GM21528 (cell line): ENCODE results near the gene VAMP2.

Source experiments
- ATAC-seq: cut with Tn5 transposase; IDR thresholded peaks from one replicate; pipeline ENCODE4 v1.9.1; 2021; ENCODE audit warnings: mild to moderate bottlenecking, moderate library complexity; ENCODE audit not compliant: unreplicated experiment, low FRiP score

VAMP2 gene, protein sequence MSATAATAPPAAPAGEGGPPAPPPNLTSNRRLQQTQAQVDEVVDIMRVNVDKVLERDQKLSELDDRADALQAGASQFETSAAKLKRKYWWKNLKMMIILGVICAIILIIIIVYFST

DNA sequence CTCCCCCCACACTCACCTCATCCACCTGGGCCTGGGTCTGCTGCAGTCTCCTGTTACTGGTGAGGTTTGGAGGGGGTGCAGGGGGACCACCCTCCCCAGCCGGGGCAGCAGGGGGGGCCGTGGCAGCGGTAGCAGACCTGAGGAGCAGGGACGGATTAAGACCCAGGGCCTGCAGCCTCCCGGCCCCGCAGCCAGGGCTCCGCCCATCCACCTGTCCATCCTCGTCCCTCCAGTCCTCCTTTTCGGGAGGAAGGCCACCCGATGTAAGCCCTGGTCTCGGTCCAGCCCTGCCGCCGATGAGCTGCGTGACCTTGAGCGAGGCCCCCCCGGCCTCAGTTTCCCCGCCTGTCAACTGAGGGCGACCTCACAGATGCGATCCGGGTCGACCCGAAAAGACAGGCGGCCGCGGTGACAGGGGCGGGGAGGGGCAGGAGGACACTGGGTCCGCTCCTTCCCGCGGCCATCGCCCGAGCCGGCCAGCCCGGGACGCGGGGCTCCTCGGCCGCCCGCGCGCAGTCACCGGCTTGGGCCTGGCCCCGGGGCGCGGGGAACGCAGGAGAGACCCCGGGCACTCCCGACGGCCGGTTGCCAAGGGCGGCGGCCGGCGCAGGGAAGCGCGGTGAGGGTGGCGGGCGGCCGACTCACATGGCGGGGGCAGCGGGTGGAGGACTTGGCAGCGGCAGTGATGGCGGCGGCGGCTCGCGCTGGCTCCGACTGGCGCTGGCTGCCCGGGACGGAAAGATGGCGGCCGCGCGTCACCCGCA, at the start of gene VAMP2:
TSS of gene VAMP2 (minus strand) at position 716 of the 764 bp plus-strand sequence. CDS start at position 647, 69 bp downstream.
- no peak for ATAC-seq

DNA sequence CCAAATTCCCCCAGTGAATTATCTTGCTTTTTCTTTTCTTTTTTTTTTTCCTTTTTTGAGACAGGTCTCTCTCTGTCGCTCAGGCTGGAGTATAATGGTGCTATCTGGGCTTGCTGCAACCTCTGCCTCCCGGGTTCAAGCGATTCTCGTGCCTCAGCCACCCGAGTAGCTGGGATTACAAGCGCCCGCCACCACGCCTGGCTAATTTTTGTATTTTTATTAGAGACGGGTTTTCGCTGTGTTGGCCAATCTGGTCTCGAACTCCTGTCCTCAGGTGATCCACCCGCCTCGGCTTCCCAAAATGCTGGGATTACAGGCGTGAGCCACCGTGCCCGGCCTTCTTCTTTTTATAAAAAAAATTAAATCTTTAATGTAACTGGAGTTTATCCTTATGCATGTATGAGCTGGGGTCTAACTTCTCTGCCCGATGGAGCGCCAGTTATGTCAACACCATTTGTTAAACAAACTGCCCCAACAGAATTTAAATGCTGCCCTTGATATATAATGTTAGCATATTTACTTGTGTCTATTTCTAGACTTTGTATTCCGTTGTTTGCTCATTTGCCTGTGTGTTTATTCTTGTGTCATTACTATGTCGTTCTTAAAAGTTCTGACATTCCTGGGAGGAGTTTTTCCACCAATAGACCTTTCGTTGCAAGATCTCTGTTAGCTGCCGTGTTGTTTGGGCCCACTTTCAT, 48.2 kb upstream of the VAMP2 start:
- no peak for ATAC-seq

DNA sequence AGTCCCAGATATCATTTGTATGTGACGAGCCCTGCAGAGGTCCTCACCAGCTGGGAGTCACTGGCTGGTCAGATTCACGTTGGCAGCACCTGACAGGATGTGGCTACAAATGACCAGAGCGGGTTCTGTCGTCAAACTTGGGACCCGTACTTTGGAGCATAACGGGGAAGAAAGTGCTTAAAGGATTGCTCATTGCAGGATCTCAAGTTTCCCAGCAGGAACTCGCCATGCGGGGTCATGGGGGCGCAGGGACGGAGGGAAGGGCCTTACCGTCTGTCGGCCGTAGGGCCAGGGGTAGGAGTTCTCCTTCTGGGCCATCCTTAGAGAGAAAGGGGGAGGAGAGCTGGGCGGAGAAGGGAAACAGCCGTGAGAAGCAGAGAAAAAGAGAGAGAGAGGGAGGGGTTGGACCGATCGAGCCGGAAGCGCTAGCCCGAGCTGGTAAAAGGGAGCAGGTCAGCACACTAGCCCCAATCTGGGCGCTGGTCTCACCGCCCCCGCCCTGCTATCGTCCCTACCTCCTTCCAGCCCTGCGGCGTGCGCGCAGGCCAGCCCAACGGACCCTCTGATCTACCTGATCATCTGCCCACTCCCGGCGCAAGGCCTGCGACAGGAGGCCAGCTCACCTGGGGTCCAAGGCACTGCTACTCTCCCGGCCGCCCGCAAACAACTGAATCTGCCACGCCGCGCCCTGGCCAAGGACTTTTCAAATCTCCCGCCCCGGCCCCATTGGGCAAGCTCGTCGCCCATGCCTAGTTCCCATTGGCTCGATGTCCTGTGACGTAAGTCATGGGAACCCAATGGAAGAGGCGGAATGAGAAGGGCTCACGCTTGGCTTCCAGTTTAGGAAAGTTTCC, 47.4 kb upstream of the VAMP2 start, which contains the start of gene AURKB:
TSS of gene AURKB (minus strand) at position 669 of the 854 bp plus-strand sequence. CDS start at position 318, 351 bp downstream.
- peak; percentile 74 for ATAC-seq

DNA sequence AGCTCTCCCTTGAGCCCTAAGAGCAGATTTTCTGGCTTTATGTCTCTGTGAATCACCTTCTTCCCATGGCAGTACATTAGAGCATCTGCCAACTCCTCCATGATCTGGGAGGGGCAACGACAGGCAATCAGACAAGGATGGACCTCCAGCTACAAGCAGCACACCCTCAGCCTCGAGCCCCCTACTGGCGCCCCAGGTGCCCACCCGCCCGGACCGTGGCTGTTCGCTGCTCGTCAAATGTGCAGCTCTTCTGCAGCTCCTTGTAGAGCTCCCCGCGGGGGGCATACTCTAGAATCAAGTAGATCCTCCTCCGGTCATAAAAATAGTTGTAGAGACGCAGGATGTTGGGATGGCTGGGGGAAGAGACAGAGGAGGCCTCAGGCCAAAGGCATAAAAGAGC, 43.8 kb upstream of the VAMP2 start:
- ATAC-seq, result no peak

DNA sequence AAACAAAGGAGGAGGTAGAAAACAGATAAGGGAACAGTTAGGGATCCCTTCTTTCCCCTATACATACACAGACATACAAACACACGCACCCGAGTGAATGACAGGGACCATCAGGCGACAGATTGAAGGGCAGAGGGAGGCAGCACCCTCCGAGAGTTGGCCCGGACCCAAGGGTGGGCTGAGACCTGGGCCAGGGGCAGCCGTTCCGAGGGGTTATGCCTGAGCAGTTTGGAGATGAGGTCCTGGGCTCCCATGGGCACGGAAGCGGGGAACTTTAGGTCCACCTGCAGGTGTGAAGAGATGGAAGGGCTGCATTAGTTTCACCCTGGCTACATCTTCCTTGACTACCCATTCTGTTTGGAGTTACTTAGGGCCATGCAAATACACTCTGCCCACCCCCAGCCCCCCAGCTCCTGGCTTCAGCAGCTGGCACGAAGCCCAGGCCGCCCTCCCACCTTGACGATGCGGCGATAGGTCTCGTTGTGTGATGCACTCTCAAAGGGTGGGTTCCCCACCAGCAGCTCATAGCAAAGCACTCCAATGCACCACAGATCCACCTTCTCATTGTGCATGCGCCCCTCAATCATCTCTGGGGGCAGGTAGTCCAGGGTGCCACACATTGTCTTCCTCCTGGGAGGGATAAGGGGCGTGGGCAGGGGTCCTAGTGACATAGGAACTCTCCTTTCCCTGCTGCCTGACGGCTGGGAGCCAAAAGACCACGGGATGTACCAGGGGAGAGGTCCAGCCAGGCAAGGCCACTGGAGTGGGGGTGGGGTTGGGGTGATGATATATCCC, 42.2 kb upstream of the VAMP2 start:
- ATAC-seq, result no peak

DNA sequence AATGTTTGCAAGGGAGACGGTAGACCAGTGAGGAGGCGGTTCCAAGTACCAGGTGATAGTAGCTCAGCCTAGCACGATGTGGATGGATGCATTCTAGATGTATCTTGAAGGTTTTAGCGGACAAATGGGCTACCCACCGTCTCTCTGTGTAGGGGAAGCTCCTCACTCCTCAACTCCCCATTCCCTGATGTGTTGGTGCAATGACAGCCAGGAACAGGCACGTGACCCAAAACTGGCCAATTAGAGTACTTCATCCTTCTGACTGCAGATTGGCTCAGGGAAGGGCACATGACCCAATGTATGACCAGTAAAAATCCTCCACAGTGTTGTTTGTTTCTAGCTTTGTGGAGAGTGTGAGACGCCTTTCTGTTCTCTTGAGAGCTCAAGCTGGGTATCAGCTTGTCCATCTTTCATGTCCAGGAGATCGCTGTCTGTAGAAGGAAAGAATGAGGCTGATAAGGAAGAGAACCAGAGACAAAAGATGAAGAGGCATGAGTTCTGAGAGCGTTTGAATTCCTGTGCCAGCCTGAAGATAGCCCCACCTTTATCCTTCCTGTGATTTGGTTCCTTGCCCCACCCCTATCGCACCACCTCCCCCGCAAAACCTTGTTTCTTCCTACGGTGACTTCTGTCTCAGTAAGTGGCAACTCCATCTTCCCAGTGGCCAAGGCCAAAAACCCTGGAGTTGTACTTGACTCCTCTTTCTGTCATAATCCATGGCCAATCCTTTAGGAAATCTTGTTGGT, 29.5 kb upstream of the VAMP2 start:
- no peak for ATAC-seq

DNA sequence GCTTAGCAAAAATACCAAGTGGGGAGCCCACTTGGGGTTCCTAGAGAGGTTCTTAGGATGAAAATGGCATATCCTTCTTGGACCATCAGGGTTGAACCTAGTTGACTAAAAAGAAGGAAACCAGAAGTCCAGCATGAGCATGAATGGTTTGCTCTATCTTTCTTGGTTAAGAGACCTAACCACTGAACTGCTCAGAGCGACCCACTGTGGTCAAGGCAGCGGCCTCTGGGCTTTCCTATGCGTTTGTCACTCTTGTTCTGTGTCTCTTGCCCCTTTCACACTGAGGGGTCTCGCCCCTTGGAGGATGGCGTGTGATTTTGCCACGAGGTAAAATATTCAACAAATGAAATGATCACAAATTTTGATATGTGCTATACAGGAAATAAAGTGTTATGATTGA, 27.8 kb upstream of the VAMP2 start:
- no peak for ATAC-seq

DNA sequence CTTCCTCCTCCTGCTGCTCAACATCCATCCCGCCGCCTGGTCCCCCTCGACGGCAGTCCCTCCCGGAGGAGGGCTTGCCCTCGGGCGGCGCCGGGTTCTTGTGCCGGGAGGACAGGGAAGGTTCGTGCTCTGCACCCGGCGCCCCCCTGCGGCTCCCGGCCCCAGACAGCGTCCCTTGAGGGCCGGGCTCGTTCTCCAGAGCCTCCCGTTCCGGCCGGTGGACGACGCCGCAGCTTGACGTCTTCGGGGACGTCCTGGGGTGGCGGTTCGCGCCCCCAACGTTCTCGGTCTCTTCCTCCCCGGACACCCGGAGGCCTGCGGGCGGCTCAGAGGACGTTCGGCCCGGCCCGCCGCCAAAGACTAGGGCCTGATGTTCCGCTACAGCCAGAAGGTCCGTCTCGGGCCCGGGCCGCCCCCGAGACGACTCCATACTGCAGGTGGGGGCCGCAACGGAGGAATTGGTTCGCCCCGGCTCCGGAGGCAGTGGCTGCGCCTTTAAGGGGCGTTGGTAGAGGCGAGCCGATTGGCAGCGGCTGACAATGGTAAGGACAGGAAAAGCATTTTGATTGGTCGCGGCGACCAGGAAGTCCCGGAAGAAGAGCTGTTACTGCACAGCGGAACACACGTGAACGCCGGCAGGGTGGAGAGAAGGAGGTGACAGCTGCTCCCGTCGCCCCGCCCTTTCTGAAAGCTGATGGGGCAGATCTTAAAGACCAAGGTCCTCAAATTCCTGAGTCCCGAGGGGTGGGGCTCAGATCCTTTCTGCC, 27.1 kb upstream of the VAMP2 start, which contains the start of gene BORCS6:
TSS of gene BORCS6 (minus strand) at position 470 of the 767 bp plus-strand sequence. CDS start at position 430, 40 bp downstream.
- peak; percentile 49 for ATAC-seq

DNA sequence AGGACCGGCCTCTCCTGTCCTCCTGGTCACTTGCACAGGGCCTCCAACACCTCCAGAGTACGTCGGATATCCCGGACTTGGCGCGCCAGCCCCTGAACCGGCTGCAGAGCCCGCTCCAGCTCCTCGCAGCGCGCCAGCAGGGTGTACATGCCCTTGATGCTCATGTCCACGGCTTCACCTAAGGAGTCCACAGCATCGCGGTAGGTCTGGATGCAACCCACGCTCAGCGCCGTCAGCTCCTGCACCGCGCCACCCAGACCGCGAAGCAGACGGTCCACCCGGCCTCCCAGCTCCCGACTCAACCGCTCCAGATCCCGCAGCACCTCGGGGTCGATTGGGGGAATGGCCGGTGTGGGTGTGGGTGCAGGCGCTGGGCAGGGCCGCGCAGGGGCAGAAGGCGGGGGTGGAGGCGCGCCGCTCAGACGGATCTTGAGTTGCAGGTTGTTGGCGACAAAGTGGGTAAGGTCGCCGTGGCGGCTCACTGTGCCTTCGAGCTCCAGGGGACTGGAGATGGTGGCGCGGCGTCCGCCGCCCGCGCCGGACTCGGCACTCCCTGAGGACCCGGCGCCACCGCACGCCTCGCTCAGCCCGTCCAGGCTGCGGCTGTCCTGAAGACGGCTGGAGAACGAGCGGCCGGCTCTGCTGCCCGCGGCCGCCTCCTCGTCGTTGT, 26.4 kb upstream of the VAMP2 start:
- no peak for ATAC-seq

DNA sequence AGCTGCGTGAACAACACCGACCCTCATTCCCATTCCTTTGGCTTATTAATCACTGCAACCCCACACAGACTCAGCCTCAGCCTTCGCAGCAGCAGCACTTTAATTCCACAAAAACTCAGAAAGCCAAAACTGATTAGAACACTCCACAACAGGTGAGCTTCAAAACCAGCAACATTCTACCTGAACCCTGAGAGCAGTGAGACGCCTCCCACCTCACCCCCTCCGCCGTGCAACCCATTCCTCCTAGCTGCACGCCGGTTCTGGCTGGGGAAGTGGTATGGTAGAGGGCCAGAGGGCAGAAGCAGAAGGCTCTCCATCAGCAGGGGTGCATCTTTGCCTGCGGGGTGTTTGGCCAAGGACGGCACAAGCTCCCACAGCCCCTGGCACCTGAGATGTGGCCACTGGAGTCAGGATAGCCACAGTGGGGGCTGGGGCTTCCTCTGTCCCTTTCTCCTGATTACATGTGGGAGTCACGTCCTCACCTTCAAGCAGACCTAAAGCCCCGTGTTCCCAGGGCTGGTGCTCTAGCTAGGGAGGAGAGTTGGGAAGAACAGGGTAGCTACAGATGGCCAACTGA, 25.6 kb upstream of the VAMP2 start:
- no peak for ATAC-seq

DNA sequence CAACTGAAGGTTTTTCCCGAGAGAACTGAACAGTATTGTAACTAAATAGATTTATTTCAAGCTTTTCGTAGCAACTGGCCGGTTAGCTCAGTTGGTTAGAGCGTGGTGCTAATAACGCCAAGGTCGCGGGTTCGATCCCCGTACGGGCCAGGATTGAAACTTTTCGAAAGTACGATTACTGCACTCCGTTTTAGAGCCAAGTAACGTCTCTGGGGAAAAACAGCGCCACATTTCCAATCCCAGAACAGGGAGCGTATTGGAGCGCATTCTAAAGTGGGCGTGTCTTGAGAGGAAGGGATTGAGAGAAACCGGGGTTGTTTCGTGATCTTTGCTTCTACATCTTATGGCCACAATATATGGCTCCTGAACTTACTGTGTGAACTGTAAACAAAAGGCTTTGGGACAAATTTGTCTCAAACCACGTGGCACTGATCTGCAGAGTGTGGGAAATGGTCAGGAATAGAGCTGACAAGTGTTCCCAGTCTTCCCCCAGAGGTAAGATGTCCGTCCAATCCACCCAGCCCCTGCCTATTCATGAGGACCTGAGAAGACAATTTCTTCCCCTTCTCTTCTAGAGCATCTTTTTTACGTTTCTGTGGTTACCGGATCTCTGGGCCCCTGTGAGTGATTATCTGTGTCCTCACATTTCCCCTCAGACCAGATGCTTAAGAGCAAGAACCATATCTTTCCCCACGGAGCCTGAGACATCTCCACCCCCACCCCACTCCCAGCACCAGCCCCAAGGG, 24.9 kb upstream of the VAMP2 start:
- ATAC-seq, result peak; percentile 31

DNA sequence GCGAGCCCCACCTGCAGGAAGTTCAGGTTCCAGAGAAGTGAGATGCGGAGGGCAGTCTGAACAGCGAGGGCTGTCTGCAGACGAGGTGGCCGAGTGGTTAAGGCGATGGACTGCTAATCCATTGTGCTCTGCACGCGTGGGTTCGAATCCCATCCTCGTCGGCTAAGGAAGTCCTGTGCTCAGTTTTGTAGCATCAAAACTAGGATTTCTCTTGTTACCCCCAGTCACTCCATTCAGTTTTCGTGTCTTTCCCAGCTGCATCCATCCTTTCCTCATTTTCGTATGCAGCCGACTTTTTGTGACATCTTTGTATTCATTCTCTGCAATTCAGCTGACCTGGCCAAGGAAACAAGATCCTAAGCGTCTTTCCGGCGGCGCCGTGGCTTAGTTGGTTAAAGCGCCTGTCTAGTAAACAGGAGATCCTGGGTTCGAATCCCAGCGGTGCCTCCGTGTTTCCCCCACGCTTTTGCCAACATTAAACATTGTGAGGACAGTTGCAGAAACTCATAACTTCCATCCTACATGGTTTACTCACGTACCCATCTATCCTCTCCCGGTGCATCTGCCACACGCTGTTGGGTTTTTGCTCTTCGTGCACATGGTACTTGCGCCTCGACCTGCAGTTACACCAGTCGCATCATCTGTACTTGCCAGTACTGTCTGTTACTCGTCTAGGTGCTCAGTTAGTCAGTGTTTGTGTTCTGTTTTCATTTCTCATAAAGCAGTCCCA, 24.2 kb upstream of the VAMP2 start:
- peak; percentile 27 for ATAC-seq

DNA sequence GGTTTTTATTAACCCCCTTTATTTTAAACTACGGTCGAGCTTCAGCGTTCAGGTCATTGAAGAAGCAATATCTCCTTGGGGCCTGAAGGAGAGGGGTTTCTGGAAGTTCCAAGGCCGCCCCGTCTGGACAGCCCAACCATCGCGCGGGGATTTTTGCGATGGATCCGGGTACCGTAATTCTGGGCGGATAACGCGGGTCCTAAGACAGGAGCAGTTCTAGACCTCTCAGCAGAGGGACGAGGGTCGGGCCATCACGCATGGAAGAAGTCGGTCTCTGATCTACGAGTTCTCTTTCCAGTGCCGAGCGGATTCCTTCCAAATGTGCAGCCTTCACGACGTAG, 23.7 kb upstream of the VAMP2 start:
- peak; percentile 3 for ATAC-seq

DNA sequence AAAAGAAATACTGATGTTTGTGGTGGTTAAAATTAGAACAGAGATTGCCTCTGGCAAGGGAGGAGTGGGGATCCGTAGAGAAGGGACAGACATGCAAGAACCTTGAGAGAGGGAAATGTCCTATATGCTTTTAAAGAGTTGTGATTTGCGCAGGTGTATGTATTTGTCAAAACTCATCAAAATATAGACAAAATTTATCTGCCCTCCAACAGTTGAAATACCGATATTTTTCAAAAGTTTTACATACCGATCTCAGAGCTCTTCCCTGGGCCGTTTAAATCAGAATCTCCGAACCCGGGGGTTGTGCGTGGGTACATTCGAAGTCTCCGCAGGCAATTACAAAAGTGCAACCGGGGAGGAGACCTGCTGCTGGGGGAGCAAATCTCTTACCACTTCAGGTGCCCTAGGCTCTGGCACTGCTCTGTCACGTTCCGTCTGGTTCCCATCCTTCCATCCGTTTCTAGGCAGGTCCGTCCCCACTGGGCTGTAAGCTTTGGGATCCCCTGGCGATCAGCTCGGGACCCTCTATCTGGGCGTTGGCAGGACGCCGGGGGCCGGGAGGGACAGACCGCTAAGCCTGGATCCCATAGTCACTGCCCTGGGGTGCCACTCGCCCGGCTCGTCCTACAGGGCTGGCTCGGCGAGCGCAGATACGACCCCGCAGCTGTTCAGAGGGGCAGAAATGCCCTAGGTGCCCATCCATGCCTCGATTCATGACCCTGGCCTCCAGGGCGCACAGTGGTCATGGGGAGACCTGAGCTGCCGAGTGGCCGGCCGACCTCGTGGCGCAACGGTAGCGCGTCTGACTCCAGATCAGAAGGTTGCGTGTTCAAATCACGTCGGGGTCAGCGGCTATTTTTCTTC, 23.1 kb upstream of the VAMP2 start:
- ATAC-seq, result no peak

DNA sequence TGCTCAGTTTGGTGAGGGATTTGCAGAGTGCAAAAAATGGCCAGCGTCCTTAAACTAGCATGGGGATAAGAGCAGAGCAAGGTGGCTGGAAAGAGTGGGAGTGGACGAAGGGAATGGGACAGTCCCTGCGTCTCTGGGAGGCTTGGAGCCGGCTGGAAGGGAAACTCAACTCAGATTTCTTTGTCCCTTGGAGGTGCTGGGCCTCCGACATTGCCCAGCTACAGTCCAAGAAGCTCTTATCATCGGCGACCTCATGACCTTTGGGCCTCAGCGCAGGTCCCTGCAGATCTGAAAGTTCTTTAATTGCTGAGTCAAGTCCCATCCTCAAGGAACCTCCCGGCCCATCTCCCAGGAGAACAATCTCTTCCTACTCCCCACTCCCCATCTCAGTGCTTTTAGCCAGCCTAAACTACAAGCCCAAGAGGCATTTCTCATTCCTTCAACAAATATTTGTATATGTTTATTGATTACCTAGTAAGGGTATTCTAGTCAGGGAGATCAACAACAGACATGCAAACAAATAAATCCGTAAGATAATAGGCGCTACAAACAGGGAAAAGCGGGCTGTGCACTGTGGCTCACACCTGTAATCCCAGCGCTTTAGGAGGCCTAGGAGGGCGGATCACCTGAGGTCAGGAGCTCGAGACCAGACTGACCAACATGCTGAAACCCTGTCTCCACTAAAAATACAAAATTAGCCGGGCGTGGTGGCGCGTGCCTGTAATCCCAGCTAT, 14.4 kb upstream of the VAMP2 start:
- ATAC-seq, result no peak
